GM21390 (cell line): ENCODE results near the gene GID8.

Experiments
- ATAC-seq: cut with Tn5 transposase; IDR thresholded peaks from one replicate; pipeline ENCODE4 v1.9.1; 2021; ENCODE audit not compliant: unreplicated experiment

GID8 gene

GRCh38 chr20:62982124-62983075 is 44.5 kb downstream of the GID8 start:
- no peak for ATAC-seq

- ATAC-seq, result no peak
Measured at GRCh38 chr20:62983210-62983609, 45.3 kb downstream of the GID8 start.

- no peak for ATAC-seq
Measured at GRCh38 chr20:62984666-62985443, 46.9 kb downstream of the GID8 start.

- no peak for ATAC-seq
Measured at GRCh38 chr20:62985444-62985778, 47.5 kb downstream of the GID8 start.

- ATAC-seq, result no peak
Measured at GRCh38 chr20:62986257-62986800, 48.4 kb downstream of the GID8 start.

GRCh38 chr20:62987114-62987513 is 49.2 kb downstream of the GID8 start:
- no peak for ATAC-seq

GRCh38 chr20:62989201-62989601 is 51.3 kb downstream of the GID8 start:
- no peak for ATAC-seq

- no peak for ATAC-seq
Measured at GRCh38 chr20:62990306-62990825, 52.4 kb downstream of the GID8 start.

GRCh38 chr20:62991196-62991807 is 53.4 kb downstream of the GID8 start:
- no peak for ATAC-seq

GRCh38 chr20:62991863-62992262 is 53.9 kb downstream of the GID8 start:
- ATAC-seq, result no peak

GRCh38 chr20:62993856-62994494 is 56.0 kb downstream of the GID8 start:
- ATAC-seq, result no peak

- ATAC-seq, result no peak
Measured at GRCh38 chr20:62994869-62995281, 56.9 kb downstream of the GID8 start.

- ATAC-seq, result no peak
Measured at GRCh38 chr20:62995481-62995880, 57.5 kb downstream of the GID8 start.

GRCh38 chr20:62995898-62996595 is 58.1 kb downstream of the GID8 start:
- ATAC-seq, result no peak

GRCh38 chr20:62996596-62996982 is 58.6 kb downstream of the GID8 start:
- no peak for ATAC-seq

- no peak for ATAC-seq
Measured at GRCh38 chr20:62997417-62998035, 59.6 kb downstream of the GID8 start.
